ENCODE measurements around the gene MYH2.

The MYH2 gene

GRCh38 chr17:10549096-10549842, at the start of gene MYH2:
MYH2 (minus strand) TSS chr17:10549658; CDS start chr17:10547920, 1,738 bp downstream.
- no peak for DNase-seq (ENCODE audit: low read depth)
- in situ Hi-C loops (cut with HindIII; ENCODE audit: low sequenced_read_pairs): no loop called here
- TF ChIP-seq, protein P1, sequence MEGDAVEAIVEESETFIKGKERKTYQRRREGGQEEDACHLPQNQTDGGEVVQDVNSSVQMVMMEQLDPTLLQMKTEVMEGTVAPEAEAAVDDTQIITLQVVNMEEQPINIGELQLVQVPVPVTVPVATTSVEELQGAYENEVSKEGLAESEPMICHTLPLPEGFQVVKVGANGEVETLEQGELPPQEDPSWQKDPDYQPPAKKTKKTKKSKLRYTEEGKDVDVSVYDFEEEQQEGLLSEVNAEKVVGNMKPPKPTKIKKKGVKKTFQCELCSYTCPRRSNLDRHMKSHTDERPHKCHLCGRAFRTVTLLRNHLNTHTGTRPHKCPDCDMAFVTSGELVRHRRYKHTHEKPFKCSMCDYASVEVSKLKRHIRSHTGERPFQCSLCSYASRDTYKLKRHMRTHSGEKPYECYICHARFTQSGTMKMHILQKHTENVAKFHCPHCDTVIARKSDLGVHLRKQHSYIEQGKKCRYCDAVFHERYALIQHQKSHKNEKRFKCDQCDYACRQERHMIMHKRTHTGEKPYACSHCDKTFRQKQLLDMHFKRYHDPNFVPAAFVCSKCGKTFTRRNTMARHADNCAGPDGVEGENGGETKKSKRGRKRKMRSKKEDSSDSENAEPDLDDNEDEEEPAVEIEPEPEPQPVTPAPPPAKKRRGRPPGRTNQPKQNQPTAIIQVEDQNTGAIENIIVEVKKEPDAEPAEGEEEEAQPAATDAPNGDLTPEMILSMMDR (IDR thresholded peaks at IDR 0.05; ENCODE audit: low read depth, low read length, missing control alignments): no peak

GRCh38 chr17:10598621-10599020, 49.2 kb upstream of the MYH2 start:
- DNase-seq (ENCODE audit: low read depth): no peak
- TF ChIP-seq, protein P1 (IDR thresholded peaks at IDR 0.05; ENCODE audit: low read depth, low read length, missing control alignments): no peak
- H3K4me3 ChIP-seq (ENCODE audit: low read depth, low read length): no peak overlapping the region
- in situ Hi-C loops (cut with HindIII; ENCODE audit: low sequenced_read_pairs): no loop called here

More at GRCh38 chr17:10549096-10549842, at the start of gene MYH2:
- no peak within 1 kb of the TSS for H3K4me3 ChIP-seq (ENCODE audit: low read depth, low read length)

DNA sequence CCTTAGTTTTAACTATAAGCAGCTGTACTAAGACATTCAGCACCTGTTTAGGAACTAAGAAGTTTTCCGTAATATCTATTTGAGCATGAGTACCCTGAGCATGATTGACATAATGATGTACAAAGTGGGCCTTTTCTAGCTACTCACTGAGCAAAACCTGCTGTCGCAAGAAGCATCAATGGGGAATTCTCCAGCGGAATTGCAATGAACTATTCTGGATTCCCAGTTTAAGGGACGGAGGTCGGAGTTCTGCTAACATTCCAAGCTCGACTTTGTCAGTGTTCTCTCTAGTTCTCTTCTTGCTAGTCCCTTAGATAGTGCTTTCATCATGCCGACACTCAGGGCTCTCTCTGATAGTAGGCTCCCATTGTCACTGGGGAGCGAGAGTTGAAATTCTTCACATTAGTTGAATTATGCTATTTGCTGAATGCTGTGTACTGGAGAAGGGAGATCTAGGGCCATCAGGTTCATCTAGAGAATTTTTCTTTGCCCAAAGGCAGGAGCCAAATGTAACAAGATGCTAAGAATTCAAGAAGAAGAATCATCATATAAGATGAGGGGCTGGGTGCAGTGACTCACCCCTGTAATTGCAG, 40.2 kb upstream of the MYH2 start:
- no peak overlapping the region for H3K4me3 ChIP-seq (ENCODE audit: low read depth, low read length)
- TF ChIP-seq, protein P1 (IDR thresholded peaks at IDR 0.05; ENCODE audit: low read depth, low read length, missing control alignments): no peak
- in situ Hi-C loops (cut with HindIII; ENCODE audit: low sequenced_read_pairs): no loop called here
- no peak for DNase-seq (ENCODE audit: low read depth)

DNA sequence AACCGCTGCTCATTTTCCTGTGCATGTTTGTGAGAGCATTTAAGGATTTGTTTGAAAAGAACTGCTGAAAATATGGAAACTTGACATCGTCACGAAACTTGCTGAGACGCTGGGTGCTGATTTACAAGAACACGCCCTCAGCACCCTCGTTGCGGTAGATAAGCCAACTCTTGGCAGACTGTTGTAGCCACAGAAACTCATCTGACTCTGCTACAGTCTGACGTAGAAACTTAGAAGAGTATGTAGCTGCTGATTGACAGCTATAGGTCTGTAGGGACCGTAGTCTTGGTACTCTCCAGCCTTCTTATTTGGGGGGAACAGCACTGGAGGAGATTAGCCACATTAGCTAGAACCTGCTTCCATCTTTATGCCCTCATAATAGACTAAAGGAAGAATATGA, 36.1 kb upstream of the MYH2 start:
- TF ChIP-seq, protein P1 (IDR thresholded peaks at IDR 0.05; ENCODE audit: low read depth, low read length, missing control alignments): no peak
- in situ Hi-C loops (cut with HindIII; ENCODE audit: low sequenced_read_pairs): no loop called here
- DNase-seq (ENCODE audit: low read depth): no peak
- H3K4me3 ChIP-seq (ENCODE audit: low read depth, low read length): no peak overlapping the region

GRCh38 chr17:10583834-10584233, 34.4 kb upstream of the MYH2 start:
- in situ Hi-C loops (cut with HindIII; ENCODE audit: low sequenced_read_pairs): no loop called here

DNA sequence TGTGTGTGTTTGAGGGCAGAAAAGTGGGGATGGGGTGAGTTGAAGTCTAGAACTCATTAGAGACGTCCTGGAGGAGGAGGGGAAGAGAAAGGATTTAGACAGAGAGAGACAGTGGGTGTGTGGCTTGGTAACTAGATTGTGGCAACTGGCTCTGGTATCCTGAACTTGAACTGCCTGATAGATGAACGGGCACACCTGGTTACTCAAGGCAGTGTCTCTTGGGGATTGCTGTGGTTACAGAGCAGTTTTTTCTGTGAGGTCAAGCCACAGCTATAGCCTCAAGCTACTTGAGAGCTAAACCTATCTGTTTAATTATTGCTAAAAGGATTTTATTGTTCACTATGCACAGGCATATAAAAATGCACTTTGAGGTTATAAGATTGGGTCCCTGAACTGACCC, 29.8 kb upstream of the MYH2 start:
- in situ Hi-C loops (cut with HindIII; ENCODE audit: low sequenced_read_pairs): no loop called here
- no peak overlapping the region for H3K4me3 ChIP-seq (ENCODE audit: low read depth, low read length)
- TF ChIP-seq, protein P1 (IDR thresholded peaks at IDR 0.05; ENCODE audit: low read depth, low read length, missing control alignments): no peak
- DNase-seq (ENCODE audit: low read depth): no peak

More at GRCh38 chr17:10583834-10584233, 34.4 kb upstream of the MYH2 start:
- DNase-seq (ENCODE audit: low read depth): no peak
- H3K4me3 ChIP-seq (ENCODE audit: low read depth, low read length): no peak overlapping the region
- TF ChIP-seq, protein P1 (IDR thresholded peaks at IDR 0.05; ENCODE audit: low read depth, low read length, missing control alignments): no peak

Data from astrocyte of the cerebellum (primary cell).